ENCODE results near the gene NPAS2.

- TF ChIP-seq CTCF (IDR thresholded peaks at IDR 0.05): no peak
- TF ChIP-seq EZH2phosphoT487 (IDR thresholded peaks at IDR 0.05): no peak
Observed at GRCh38 chr2:100796499-100797100, 23.3 kb upstream of the NPAS2 start.
